LNCAP (cell line): Measurements from ENCODE around the gene GDPGP1.

Source experiments
- TF ChIP-seq, protein P1 (sequence below): fragments of 450-650 bp; IDR thresholded peaks from 2 replicates; pipeline ENCODE4 v1.5.1; 2017; ENCODE audit warnings: mild to moderate bottlenecking

Gene GDPGP1

DNA sequence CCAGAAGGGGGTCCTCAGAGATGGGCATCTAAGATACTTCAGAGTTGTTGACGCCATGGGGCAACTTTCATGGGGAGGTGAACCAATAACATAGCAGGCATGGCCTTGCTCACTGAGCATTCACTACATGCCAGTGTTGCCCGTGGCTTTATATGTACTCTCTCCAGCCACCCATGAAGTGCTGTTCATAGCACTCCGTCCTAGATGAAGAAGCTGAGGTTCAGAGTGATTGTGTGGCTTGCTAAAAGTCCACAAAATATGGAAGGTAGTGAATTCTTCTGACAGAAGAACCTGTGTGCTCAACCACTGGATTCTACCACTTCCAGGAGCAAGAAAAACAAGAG, 42.7 kb upstream of the GDPGP1 start:
- TF ChIP-seq, protein P1, sequence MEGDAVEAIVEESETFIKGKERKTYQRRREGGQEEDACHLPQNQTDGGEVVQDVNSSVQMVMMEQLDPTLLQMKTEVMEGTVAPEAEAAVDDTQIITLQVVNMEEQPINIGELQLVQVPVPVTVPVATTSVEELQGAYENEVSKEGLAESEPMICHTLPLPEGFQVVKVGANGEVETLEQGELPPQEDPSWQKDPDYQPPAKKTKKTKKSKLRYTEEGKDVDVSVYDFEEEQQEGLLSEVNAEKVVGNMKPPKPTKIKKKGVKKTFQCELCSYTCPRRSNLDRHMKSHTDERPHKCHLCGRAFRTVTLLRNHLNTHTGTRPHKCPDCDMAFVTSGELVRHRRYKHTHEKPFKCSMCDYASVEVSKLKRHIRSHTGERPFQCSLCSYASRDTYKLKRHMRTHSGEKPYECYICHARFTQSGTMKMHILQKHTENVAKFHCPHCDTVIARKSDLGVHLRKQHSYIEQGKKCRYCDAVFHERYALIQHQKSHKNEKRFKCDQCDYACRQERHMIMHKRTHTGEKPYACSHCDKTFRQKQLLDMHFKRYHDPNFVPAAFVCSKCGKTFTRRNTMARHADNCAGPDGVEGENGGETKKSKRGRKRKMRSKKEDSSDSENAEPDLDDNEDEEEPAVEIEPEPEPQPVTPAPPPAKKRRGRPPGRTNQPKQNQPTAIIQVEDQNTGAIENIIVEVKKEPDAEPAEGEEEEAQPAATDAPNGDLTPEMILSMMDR, result no peak

DNA sequence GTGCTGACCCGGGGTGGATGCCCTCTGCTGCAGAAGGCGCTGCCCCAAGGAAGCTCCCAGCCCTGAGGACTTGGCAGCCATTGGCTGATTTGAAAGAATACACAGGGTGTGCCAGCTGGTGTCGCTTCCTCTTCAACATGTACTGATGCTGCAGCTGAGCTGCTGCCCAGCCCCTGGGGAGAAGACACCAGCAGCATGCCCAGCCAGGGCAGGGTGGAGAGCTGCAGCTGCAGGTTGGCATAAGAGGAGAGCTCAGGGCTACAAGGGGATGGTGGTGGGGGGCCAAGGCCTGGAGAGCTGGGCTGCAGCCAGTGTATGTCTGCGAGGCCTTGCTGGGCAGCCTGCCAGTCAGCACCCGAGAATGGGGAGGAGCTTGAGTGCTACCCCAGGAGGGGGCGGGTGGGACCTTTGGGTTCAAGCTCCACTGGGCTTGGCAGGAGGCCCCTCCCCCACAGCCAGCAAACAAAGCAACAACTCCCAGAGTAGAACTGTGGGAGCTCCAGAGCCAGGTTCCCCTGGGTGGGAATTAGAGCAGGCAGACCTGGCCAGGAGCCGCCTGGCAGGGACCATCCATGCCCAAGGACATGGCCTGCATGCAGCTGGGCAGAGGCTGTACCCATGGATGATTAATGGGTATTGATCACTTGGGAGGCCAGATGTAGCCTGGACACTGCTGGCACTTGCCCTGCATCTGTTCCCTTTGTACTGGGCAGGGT, 42.1 kb upstream of the GDPGP1 start:
- TF ChIP-seq, protein P1, result no peak

DNA sequence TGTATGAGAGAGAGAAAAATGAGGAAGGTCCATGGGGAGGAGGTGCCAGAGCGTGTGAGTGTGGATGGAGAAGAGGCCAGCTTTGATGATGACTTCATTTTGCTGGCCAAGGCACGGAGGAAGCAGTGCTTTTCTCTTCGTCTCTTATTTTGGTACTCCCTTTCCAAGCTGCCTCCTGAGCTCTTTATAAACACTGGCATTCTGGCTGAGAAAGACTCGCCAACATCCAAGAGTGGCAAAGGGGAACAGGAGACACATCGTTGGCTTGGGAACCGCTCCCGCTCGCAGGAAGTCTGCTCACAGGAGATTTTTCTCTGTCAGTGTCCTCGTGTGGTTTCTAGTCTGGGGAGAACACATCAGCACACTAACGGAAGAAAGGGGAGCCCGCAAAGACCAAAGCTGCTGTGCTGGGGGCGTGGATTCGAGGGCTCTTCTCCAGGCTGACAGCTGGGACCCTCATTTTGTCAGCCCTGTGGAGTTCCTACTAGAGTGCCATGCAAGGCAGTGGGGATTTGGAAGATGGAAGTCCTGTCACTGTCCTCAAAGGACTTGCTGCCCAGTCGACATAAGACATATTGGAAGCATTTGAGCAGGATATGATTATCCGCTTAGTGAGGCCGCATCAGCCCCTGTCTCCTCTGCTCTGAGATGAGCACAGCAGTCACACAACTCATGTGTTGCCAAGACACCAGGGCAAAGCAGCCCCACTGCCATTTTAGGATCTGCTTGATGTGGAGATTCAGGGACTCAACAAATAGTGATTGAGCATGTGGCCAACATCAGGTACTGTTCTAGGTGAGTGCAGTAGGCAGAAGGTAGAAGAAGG, 40.8 kb upstream of the GDPGP1 start:
- TF ChIP-seq, protein P1, result no peak

DNA sequence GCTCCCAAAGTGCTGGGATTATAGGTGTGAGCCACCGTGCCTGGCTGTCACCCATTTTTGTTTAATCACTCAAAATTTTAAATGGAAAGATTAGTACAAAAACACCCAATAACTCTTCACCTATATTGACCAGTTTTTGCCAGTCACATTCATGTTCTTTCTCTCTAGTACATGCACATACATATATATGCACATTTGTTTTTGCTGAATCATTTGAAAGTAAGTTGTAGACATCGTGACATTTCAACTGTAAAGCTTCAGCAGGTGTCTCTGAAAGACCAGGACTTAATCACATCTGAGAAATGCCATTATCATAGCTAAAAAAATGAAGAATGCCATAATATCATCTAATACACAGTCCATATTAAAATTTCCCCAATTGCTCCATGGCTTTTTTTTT, 39.4 kb upstream of the GDPGP1 start:
- TF ChIP-seq, protein P1, result no peak

DNA sequence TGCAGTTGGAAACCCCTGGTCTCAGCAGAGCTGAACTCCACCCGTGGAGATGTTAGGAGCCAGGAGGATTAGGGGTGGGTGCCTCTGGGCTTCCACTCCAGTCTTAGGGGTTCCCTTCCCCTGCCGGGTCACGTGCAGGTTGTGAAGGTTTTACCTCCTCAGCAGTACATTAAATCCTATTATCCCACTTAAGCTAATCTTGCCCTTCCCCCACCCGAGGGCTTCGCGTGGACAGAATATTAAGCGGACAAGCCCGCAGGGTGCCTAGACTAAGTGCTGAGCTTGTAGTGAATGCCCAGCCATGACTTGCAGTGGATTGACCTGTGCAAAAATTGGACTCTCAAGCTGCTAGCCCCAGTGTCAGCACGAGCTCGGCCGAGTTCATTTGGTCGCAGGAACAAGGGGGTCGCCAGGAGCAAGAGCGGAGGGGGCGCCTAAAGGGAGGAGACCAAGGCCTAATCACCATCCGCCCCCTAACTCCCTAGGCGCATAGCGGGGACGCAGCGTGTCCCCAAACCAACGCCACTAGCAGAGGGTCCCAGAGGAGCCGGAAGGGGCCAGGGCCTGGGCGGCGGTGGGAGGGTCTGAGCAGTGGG, 33.4 kb upstream of the GDPGP1 start:
- TF ChIP-seq, protein P1, result no peak

DNA sequence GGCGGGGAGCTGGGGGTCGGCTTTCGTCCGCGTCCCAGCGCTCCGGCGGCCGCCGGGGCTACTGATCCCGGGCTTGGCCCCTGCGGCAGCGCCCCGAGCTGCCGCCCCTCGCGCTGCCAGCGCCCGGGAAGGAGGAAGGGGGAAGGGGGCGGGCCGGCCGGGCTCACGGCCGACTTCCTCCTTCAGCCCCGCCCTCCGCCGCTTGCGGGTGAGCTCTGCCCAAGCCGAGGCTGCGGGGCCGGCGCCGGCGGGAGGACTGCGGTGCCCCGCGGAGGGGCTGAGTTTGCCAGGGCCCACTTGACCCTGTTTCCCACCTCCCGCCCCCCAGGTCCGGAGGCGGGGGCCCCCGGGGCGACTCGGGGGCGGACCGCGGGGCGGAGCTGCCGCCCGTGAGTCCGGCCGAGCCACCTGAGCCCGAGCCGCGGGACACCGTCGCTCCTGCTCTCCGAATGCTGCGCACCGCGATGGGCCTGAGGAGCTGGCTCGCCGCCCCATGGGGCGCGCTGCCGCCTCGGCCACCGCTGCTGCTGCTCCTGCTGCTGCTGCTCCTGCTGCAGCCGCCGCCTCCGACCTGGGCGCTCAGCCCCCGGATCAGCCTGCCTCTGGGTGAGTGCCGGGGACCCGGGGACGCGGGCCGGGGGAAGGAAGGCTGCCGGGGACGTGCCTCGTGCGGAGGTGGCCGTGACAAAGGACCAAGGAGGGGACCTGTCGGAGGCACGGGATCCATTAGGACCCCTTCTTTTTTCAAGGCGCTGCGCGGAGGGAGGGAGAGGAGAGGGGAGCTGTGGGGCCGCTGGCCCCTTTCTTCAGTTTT, 32.7 kb upstream of the GDPGP1 start, which contains the start of gene SEMA4B:
Gene SEMA4B (plus strand): TSS at position 201 of the 814 bp plus-strand sequence. CDS start 249 bp downstream, at position 450.
- TF ChIP-seq, protein P1, result no peak

DNA sequence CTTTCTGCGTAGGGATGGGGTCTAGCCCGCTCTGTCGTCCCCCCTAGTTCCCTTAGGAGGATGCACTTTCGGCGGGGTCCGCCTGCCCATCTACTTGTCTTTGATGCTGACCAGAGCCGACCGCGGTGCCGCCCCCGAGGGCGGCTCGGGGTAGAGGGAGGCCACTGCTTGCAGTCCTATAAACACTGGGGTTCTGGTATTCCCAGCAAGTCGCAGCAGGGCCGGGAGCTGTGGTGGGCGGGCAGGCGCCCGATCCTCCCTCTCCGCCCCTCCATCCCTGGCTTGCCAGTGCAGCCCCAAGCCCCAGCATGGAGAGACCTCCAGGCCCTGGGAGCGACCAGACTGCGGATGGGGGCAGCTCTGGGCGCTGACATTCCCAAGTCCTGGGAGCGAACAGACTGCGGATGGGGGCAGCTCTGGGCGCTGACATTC, 32.0 kb upstream of the GDPGP1 start:
- TF ChIP-seq, protein P1, result no peak
